ENCODE measurements around the gene AQP6. TPM values are rescaled to one million over a fixed set of nuclear protein-coding genes. Genes with fewer than 3 reads are reported as not detected.

Gene AQP6
- total RNA-seq, 2 donors from 2014 or later = 0.40 TPM; not detected in 1

DNA sequence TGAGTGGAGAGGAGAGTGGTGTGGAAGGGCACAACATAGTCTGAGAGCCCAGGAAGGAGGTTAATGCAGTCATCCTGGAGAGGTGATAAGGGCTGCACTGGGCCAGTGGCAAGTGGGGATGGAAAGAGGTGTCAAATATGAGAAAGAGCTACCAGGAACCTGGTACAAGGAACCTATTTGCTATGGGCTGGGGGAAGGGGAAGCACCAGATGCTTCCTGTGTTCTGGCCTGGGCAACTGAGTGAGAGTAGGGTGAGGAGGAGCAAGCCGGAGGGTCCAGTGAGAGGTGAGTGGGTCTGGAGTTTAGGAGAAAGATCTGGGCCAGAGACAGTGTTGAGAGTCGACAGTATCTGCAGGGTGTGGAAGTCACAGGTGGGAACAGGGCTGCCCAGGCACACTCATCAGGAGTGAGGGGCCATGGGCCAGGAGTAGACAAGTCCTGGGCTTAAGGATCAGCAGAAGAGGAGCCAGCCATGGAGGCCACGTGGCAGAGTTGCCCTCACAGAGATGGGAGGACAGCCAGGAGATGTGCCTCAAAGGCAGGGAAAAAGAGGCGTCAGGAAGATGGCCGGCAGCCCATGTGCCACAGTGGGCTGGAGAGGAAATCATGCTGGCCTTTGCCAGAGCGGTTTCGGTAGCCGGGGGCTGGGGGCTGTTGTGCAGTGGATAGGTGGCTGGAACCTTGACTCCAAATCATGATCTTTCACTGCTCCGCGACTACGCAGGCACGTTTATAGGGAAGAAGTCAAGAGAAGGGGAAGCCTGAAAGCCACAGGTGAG is 2.9 kb upstream of the AQP6 start:
- no peak overlapping the region for H3K27ac ChIP-seq
- no peak for DNase-seq (ENCODE audit: low spot score)

DNA sequence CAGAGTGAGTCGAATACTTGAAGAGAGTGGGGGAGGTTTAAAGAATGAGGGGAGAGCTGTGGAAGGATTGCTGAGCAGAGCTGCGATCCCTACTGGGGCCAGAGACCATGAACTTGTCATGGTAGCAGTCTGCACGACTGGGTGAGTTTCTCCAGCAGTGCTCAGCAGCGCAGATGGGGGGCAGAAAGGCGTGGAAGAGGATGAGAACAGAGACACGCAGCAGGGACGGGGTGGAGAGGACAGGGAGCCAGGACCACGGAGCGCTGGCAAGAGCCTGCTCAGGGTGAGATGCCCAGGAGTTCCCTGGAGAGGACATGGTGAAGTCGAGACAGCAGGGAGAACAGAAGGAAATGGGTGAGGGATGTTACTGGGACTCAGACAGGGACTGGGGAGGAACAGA is 2.1 kb upstream of the AQP6 start:
- peaks cover 3% of the 10 kb centered on the region for H3K4me1 ChIP-seq (replicated peaks)
- no peak overlapping the region for H3K4me3 ChIP-seq
- no peaks in the 10 kb centered on the region for H3K9me3 ChIP-seq
- no peaks in the 10 kb centered on the region for H3K36me3 ChIP-seq
- DNase-seq (ENCODE audit: low spot score) = no peak
- intact Hi-C loops (cut with DNase I) = loop anchor here (5.0 kb wide), 1 partner anchor 47 kb away; no protein-coding TSS in a partner anchor
- 77% methylated on average over 10 of the region's 10 CpGs for WGBS
- H3K27ac ChIP-seq = no peak overlapping the region
- H3K27me3 ChIP-seq (replicated peaks; ENCODE audit: insufficient read depth) = no peaks in the 10 kb centered on the region
- TF ChIP-seq POLR2AphosphoS5 (IDR thresholded peaks at IDR 0.05) = no peak
- TF ChIP-seq, protein P1, sequence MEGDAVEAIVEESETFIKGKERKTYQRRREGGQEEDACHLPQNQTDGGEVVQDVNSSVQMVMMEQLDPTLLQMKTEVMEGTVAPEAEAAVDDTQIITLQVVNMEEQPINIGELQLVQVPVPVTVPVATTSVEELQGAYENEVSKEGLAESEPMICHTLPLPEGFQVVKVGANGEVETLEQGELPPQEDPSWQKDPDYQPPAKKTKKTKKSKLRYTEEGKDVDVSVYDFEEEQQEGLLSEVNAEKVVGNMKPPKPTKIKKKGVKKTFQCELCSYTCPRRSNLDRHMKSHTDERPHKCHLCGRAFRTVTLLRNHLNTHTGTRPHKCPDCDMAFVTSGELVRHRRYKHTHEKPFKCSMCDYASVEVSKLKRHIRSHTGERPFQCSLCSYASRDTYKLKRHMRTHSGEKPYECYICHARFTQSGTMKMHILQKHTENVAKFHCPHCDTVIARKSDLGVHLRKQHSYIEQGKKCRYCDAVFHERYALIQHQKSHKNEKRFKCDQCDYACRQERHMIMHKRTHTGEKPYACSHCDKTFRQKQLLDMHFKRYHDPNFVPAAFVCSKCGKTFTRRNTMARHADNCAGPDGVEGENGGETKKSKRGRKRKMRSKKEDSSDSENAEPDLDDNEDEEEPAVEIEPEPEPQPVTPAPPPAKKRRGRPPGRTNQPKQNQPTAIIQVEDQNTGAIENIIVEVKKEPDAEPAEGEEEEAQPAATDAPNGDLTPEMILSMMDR (IDR thresholded peaks at IDR 0.05) = no peak
- TF ChIP-seq POLR2A (IDR thresholded peaks at IDR 0.05) = no peak

More for the DNA sequence above, 2.9 kb upstream of the AQP6 start:
- TF ChIP-seq POLR2AphosphoS5 (IDR thresholded peaks at IDR 0.05) = no peak
- no peak for TF ChIP-seq POLR2A (IDR thresholded peaks at IDR 0.05)
- TF ChIP-seq, protein P1 (IDR thresholded peaks at IDR 0.05) = no peak
- intact Hi-C loops (cut with DNase I) = loop anchor here (5.0 kb wide), 3 partner anchors 47 to 103 kb away; partner anchors contain the start of gene ASIC1
- Histone ChIP-seq H3K4me1 (replicated peaks) (peaks cover 3% of the 10 kb centered on the region), H3K9me3 (no peaks in the 10 kb centered on the region), H3K36me3 (no peaks in the 10 kb centered on the region), H3K4me3 (no peak overlapping the region), H3K27me3 (replicated peaks; ENCODE audit: insufficient read depth) (no peaks in the 10 kb centered on the region)
- 81% methylated on average over 12 of the region's 12 CpGs for WGBS

DNA sequence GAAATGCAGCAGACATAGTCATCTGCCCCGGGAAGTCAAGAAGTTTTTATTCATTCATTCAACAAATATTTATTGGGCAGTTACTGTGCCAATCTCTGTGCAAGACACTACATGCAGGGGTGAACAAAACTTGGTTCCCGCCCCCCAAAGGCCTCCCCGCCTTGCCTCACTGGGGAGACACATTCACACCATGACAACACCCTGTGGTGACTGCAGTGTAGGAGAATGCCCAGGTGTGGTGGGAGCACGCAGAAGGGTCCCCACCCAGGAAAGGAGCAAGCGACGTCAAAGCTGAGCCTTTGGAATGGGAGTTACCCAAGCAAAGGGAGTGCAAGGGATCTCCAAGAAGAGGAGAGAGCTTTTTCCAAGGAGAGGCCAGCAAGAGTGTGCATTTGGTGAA is 1.6 kb upstream of the AQP6 start:
- 44% methylated on average over 6 of the region's 6 CpGs for WGBS
- no peak for DNase-seq (ENCODE audit: low spot score)
- Histone ChIP-seq H3K4me1 (replicated peaks) (peaks cover 3% of the 10 kb centered on the region), H3K4me3 (no peak overlapping the region), H3K27me3 (replicated peaks; ENCODE audit: insufficient read depth) (no peaks in the 10 kb centered on the region), H3K36me3 (no peaks in the 10 kb centered on the region), H3K27ac (no peak overlapping the region), H3K9me3 (no peaks in the 10 kb centered on the region)
- no peak for TF ChIP-seq POLR2AphosphoS5 (IDR thresholded peaks at IDR 0.05)
- TF ChIP-seq, protein P1 (IDR thresholded peaks at IDR 0.05) = no peak
- intact Hi-C loops (cut with DNase I) = loop anchor here (5.0 kb wide), 1 partner anchor 46 kb away; no protein-coding TSS in a partner anchor

DNA sequence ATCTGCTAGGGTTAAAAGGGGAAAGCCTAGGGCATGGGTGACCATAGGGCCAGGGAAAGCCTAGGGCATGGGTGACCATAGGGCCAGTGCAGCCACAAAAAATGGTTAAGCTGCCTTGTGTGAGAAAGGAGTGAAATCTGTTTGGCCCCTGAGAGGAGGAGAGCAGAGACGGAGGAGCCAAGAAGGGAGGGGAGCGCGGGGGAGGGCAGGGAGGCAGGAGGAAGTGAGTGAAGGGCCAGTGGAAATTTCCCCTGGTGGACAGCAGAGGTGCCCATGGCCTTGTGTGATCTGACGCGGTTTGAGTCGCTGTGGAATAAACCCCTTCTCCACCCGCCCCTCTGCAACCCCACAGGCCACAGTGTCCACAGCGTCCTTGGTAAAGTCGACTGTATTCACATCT is 618 bp upstream of the AQP6 start:
- no peak for DNase-seq (ENCODE audit: low spot score)
- intact Hi-C loops (cut with DNase I) = loop anchor here (5.0 kb wide), 1 partner anchor 45 kb away; no protein-coding TSS in a partner anchor
- WGBS = 81% methylated on average over 9 of the region's 9 CpGs

More for the DNA sequence above, 618 bp upstream of the AQP6 start:
- Histone ChIP-seq H3K27me3 (replicated peaks; ENCODE audit: insufficient read depth) (no peaks in the 10 kb centered on the region), H3K27ac (no peak overlapping the region), H3K9me3 (no peaks in the 10 kb centered on the region), H3K4me1 (replicated peaks) (peaks cover 2% of the 10 kb centered on the region), H3K4me3 (no peak overlapping the region), H3K36me3 (no peaks in the 10 kb centered on the region)
- TF ChIP-seq POLR2A (IDR thresholded peaks at IDR 0.05) = no peak
- TF ChIP-seq POLR2AphosphoS5 (IDR thresholded peaks at IDR 0.05) = no peak
- TF ChIP-seq, protein P1 (IDR thresholded peaks at IDR 0.05) = no peak
